Measurements from ENCODE around the gene CRACR2A.

CRACR2A gene

DNA sequence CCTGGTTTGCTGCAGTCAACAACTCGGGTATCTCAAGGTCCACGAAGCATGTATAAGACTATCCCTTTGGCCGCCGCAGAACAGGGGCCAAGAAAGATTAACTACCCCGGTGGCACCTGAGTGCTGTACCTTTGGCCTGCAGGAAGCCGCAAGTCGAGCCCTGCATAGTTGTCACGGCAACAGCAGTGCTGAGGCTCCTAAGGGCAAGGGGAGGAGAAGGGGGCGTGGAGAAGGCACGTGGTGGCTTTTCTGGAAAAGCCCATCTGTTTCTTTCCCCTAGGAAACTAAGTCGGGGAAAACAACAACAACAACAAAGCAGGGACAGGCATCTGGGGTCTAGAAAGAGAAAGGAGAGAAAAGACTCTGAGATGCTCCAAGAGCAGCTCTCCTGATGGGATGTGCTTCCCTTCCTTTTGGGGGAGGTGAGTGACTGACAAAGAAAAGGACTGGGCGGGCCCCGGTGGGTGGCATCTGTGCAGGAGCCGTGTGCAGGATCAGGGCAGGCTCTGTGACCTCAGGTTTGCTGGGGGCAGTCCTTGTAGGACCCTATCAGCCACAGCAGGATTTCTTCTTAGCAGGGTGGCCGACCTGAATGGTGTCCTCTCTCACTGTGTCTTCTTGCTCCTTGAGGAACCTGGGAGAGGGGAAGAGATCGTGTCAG, 138.0 kb downstream of the CRACR2A start:
- peak; percentile 37 for DNase-seq

GRCh38 chr12:3613641-3614395, 139.1 kb downstream of the CRACR2A start:
- no peak for DNase-seq

GRCh38 chr12:3611860-3612703, 140.8 kb downstream of the CRACR2A start:
- DNase-seq = peak; percentile 74

DNA sequence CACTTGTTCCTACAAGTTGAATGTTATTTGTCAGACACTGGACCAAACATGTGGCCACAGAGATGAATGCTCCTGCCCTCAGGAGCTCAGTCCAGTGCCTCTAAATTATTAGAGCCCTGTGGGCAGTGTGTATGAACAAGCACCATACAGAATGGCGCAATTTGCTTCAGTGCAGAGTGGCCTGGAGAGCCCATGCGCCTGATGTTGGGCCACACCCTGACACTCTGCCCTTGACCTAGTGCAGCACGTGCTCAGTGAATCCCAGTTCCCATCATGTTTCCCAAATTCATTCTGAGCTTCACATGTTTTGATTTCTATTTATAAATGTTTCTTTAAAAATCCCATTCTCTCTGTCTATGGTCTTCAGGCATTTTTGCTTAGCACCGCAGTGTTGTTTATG, 145.1 kb downstream of the CRACR2A start:
- no peak for DNase-seq

DNA sequence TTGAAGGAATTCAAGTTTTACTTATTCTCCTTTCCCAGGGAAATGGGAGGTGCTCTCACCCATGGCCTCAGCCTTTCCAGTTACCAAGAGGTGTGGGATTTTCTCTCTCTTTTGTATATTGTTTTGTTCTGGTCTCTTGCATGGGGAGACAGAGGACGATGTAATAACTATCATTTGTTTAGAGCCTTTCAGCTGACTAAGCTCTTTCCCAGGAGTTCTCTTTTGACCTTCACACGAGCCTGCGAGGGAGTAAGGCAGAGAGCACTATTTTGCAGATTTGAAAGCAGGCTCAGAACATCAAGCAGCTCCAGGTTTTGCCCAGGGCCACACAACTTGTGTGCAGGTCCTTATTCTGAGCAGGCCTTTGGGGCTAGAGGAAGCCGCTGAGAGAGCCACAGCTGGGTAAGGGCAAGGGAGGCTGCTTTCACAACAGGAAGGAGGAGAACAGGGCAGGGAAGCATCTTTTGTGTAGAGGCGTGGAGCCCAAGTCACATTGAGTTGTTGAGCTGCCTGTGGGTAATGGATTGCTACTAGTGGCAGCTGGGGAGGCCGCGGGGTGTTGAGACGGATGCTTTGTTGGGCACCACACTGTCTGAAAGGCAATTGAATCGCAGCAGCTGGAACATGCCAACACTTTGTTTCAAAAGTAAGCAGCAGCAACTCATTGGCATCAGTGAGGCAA, 145.7 kb downstream of the CRACR2A start:
- DNase-seq = no peak

GRCh38 chr12:3606128-3606527, 146.8 kb downstream of the CRACR2A start:
- DNase-seq = no peak

GRCh38 chr12:3605692-3606091, 147.2 kb downstream of the CRACR2A start:
- DNase-seq = no peak

- DNase-seq = peak; percentile 81
Observed at GRCh38 chr12:3604748-3605586, 147.9 kb downstream of the CRACR2A start.

GRCh38 chr12:3604286-3604685, 148.6 kb downstream of the CRACR2A start:
- no peak for DNase-seq

DNA sequence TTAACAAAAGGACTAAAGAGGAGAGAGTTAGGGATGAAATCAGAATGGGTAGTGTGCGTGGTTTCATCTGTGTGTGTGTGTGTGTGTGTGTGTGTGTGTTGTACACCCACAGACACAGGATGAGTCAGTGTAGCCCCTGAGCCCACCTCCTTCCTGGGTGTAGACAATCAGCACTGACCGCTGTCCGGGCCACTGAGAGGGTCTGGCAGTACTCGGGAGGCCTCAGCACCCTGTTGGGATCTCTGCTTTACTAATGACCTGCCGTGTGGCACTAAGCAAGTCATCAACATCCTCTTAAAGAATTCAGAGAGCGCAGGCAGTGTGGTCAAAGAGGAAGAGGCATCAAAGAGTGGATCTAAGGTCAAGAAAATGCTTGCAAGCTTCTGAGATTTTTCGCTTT, 149.3 kb downstream of the CRACR2A start:
- DNase-seq = no peak

GRCh38 chr12:3602488-3602887, 150.4 kb downstream of the CRACR2A start:
- no peak for DNase-seq

DNA sequence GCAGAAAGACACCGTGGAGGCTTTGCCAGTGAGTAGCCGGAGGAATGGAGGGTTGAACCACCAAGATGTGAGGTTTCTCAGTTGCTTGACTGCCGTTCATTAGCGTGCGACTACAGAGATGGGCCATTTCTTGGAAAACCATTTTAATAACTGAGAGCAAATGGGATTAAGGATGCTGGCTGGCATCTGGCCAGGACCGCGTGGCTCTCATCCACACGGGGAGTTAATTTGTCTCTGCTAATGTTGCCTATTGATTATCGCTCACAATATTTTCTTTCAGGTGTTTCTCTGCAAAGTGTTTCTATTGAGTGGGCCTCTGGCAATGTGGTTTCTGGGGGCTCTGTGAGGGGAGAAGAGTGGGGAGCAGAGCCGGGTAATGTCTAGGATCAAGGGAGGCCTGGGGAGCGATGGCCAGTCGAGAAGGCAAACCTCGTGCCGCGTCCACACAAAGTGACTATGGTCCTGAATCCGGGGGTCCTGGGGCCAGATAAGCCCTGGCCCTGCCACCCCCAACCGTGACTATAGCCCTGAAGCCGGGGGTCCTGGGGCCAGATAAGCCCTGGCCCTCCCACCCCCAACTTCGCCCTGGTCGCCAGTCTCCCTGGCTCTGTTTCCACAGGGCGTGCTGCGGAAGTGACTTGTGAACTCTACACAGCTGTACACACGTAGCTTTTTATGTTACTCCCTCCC, 151.3 kb downstream of the CRACR2A start:
- no peak for DNase-seq

GRCh38 chr12:3600951-3601350, 152.0 kb downstream of the CRACR2A start:
- DNase-seq = no peak

DNA sequence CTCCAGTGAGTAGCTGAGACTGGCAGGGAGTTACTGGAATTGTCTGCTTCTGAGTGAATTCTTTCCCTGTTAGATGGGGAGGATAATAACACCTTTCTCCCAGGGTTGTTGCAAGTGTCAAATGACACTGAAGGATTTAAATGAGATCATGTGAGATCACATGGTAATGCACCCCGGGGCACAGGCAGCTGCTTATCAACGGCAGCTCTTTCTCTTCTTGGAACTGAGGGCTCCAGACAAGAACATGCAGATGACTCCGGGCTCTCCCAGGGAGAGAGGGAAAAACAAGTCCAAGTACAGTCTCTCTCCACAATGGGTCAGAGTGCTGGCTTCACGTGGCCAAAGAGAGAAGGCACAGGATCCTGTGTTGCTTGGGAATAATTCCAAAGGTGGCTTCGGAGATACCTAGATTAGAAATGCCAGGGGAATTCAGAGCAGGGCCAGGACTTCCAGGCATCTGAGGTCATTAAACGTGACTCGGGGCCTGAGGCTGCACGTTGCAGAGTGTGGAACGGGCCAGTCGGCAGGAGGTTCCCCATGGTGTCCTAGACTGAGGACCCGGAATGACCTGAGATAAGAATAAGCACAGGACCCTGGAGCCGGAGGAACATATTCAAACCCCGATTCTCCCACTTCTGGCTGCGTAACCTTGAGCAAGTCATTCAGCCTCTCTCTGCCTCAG, 152.7 kb downstream of the CRACR2A start:
- no peak for DNase-seq

GRCh38 chr12:3598896-3599860, 153.7 kb downstream of the CRACR2A start:
- DNase-seq = no peak

GRCh38 chr12:3597526-3598210, 155.2 kb downstream of the CRACR2A start:
- DNase-seq = no peak

DNA sequence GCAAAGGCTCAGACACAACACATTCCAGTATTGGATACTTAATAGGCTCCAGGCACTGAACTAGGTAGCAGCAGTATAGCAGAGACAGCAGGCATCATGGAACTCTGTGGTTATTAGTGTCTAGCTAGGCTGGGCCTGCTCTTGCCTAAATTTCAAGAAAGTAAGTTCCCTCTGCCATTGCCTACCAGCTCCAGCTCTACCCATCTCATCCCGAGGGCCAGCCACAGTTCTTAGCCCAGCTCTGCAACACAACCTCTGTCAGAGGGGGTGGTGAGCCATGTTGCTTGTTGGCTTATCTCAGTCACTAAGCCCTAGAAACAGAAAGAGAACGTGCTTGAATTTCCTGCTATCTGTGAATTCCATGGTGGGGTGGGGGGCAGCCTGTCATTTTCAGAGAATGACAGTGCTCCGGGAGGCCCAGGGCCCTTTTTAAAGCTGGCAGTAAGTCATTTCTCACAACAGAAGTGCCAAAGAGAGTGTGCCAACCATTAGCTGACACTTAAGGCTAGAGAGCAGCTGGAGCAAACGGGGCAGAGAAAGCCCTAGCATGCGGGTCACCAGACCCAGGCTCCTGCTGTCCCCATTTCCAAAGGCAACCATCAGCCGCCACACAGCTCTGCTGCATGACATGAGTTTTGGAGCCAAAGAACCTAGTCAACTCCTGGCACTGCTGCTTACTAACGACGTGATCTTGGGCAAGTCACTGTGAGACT, 156.1 kb downstream of the CRACR2A start:
- no peak for DNase-seq

GRCh38 chr12:3595721-3596120, 157.2 kb downstream of the CRACR2A start:
- no peak for DNase-seq

All from NCI-H1694 treated with DMSO at 0.1 percent for 48 hours (cell line).